HL-60 (cell line): ENCODE measurements around the gene TIPARP.

Source experiments
- DNase-seq, 2 experiments: peaks; one replicate each; pipeline ENCODE4 v3.0.0-alpha.2; 2010 to 2020; ENCODE audit warnings: low read depth in 1 of 2, low spot score in 1 of 2
- H3K27ac ChIP-seq: fragments of 250-450 bp; sonication (Bioruptor Pico); replicated peaks from 2 replicates; pipeline ENCODE4 v1.5.1; 2020; ENCODE audit warnings: mild to moderate bottlenecking, moderate library complexity
- H3K27me3 ChIP-seq: fragments of 250-450 bp; sonication (Bioruptor Pico); 2 replicates; pipeline ENCODE4 v1.5.1; 2021; ENCODE audit warnings: mild to moderate bottlenecking, moderate library complexity; ENCODE audit not compliant: insufficient read depth, poor library complexity, severe bottlenecking
- H3K4me3 ChIP-seq: replicated peaks from 2 replicates; pipeline ENCODE4 v1.5.1; 2011; ENCODE audit warnings: mild to moderate bottlenecking, control low read depth, low read length; ENCODE audit not compliant: insufficient read depth
- CTCF ChIP-seq: IDR thresholded peaks from one replicate; pipeline ENCODE4 v1.5.1; 2011; ENCODE audit warnings: low read length, control low read depth, inconsistent platforms; ENCODE audit not compliant: insufficient read depth
- GABPA ChIP-seq: IDR thresholded peaks from 2 replicates; pipeline ENCODE4 v1.6.1; 2012; ENCODE audit warnings: low read depth
- POLR2AphosphoS5 ChIP-seq: IDR thresholded peaks from 2 replicates; pipeline ENCODE4 v1.6.1; 2012; ENCODE audit warnings: low read depth
- REST ChIP-seq: IDR thresholded peaks from 2 replicates; pipeline ENCODE4 v1.6.1; 2012; ENCODE audit warnings: low read depth; ENCODE audit not compliant: insufficient replicate concordance
- SPI1 ChIP-seq: IDR thresholded peaks from 2 replicates; pipeline ENCODE4 v1.6.1; 2012; ENCODE audit warnings: low read depth, mild to moderate bottlenecking, borderline replicate concordance

TIPARP gene

GRCh38 chr3:156661155-156661554 lies 13.2 kb upstream of the TIPARP start:
- DNase-seq, result no peak
- TF ChIP-seq SPI1, result no peak
- TF ChIP-seq POLR2AphosphoS5, result no peak
- TF ChIP-seq CTCF, result no peak
- no peak for TF ChIP-seq GABPA
- no peak for TF ChIP-seq REST

GRCh38 chr3:156664011-156664830 lies 10.2 kb upstream of the TIPARP start:
- H3K27me3 ChIP-seq, result no peaks in the 10 kb centered on the region
- no peak overlapping the region for H3K27ac ChIP-seq
- H3K4me3 ChIP-seq, result no peak overlapping the region
- DNase-seq, result no peak
- TF ChIP-seq GABPA (no peak), POLR2AphosphoS5 (no peak), CTCF (no peak), REST (no peak), SPI1 (no peak)

More at GRCh38 chr3:156661155-156661554, 13.2 kb upstream of the TIPARP start:
- no peaks in the 10 kb centered on the region for H3K27me3 ChIP-seq
- H3K4me3 ChIP-seq, result no peak overlapping the region
- H3K27ac ChIP-seq, result no peak overlapping the region

GRCh38 chr3:156664831-156665178 lies 9.6 kb upstream of the TIPARP start:
- H3K27me3 ChIP-seq, result no peaks in the 10 kb centered on the region
- TF ChIP-seq CTCF, result no peak
- no peak for TF ChIP-seq SPI1
- no peak for TF ChIP-seq POLR2AphosphoS5
- no peak for TF ChIP-seq GABPA
- no peak for TF ChIP-seq REST
- H3K27ac ChIP-seq, result no peak overlapping the region
- no peak for DNase-seq
- H3K4me3 ChIP-seq, result no peak overlapping the region
